ENCODE results near the gene SESTD1. TPM values are rescaled to one million over a fixed set of nuclear protein-coding genes. Genes with fewer than 3 reads are reported as not detected.
A peak's percentile ranks its signal among the peaks of the same experiment; 100 is the strongest.
"Not testable (repeated sequence)": the region's sequence is repeated elsewhere in the genome, so short reads cannot be mapped to it uniquely, and the experiment has no call there.

Gene SESTD1
- total RNA-seq, 1 donor from 2014 or later: 33.7 TPM

DNA sequence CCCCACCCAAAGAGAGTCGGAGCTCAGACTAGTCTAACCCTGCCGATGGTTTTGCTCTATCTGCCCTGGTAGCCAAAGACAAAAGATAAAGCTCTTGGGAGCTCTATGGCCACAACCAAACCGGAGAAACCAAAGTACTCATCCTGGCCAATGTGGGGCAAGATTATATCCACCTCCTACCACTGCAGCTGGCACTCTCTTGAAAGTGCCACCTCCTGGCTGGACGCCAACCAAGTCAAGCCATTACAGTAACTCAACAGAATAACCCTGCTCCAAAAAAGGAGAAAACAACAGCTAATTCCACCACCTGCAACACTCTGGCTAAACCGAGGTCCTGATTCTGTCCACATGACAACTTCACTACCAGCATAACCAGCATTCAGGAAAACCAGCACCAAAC, 57.6 kb downstream of the SESTD1 start:
- ATAC-seq (no peak), DNase-seq (no peak)
- intact Hi-C loops (cut with micrococcal nuclease): no loop called here

DNA sequence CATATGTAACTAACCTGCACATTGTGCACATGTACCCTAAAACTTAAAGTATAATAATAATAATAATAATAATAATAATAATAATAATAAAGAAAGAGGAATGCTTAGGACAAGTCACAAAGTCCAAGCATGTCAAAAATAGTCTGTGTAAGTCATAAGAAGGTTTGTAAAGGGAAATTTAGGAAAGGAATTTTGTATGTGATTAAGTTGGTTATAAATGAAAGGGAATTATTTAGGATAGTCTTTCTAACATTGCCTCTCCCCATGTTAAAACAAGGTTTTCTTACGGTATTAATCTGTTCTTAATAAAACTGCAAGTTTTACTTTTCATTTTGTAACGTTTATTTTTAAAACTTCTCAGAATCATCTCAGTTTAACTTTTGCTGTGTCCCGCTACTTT, 62.8 kb downstream of the SESTD1 start:
- DNase-seq: no peak
- no peak for ATAC-seq
- intact Hi-C loops (cut with micrococcal nuclease): no loop called here

GRCh38 chr2:179195926-179196590, 68.6 kb downstream of the SESTD1 start:
- ATAC-seq; intact Hi-C loops (cut with micrococcal nuclease); DNase-seq: not testable (repeated sequence)

DNA sequence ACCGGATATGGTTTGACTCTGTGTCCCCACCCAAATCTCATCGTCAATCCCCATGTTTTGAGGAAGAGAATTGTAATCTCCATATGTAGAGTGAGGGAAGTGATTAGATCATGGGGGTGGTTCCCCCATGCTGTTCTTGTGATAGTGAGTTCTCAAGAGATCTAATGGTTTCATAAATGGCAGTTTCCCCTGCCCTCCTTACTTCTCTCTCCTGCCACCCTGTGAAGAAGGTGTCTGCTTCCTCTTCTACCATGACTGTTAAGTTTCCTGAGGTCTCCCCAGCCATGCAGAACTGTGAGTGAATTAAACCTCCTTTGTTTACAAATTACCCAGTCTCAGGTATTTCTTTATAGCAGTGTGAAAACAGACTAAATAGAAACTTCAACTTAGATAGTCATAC, 69.5 kb downstream of the SESTD1 start:
- ATAC-seq (no peak), DNase-seq (no peak)
- intact Hi-C loops (cut with micrococcal nuclease): no loop called here

GRCh38 chr2:179193759-179194394, 70.8 kb downstream of the SESTD1 start:
- peak; percentile 21 for ATAC-seq
- intact Hi-C loops (cut with micrococcal nuclease): no loop called here
- no peak for DNase-seq

- intact Hi-C loops (cut with micrococcal nuclease): no loop called here
- ATAC-seq (no peak), DNase-seq (no peak)
Measured at GRCh38 chr2:179191110-179191509, 73.5 kb downstream of the SESTD1 start.

- ATAC-seq: no peak
- intact Hi-C loops (cut with micrococcal nuclease): no loop called here
- no peak for DNase-seq
Measured at GRCh38 chr2:179186126-179186525, 78.5 kb downstream of the SESTD1 start.

DNA sequence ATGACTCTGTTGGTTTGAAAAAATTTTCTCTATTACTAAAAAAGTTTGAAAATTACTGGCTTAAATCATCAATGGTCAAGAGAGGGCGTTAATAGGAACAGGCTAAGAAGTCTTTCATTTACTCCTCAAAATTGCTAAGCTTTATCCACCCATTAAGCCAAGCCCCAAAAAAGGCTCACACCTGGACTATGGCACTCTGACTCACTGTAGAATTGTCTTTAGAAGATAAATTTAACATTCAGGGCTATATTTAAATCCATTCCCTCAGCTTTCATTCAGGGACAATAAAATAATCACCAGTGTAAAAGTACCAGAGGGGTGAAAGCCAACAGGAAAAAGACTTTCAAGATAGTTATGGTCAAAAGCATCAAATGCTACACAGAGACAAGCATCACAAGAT, 80.0 kb downstream of the SESTD1 start:
- ATAC-seq (no peak), DNase-seq (no peak)
- intact Hi-C loops (cut with micrococcal nuclease): no loop called here

DNA sequence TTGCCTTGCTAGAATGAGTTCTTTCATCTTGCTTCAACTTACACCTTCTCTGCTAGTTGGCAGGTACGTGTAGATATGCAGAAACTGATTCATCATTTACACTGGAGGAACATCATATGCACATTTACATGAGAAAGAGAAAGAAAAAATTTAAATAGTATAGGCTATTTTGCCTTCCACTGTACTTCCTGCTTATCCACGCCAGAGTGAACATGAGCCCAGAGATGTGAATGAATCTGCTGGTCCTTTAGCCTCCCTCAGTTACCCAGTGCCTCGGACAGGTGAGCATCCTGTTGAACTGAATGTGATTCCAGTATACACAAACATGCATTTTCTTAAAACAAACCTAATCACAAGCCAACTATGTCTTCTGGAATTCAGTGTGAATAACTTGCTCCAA, 83.6 kb downstream of the SESTD1 start:
- intact Hi-C loops (cut with micrococcal nuclease): no loop called here
- no peak for DNase-seq

DNA sequence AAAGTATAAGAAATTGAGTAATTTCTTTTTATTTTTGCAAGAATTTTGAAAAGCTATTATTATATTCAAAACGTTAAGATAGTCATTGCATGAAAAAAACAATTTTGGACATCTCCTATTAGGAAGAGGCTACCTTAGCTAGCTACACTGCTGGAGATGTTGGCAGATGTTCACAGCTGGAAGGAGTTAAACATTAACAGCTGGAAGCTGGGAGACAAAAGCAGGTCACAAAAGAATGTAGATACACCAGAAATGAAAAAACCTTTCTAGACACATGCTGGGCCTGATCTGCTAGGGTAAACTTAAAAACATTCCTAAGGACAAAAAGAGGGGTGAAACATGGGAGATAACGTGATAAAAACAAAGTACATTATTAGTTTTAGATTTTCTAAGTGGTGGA, 84.4 kb downstream of the SESTD1 start:
- ATAC-seq: no peak
- no peak for DNase-seq
- intact Hi-C loops (cut with micrococcal nuclease): no loop called here

More for the DNA sequence above, 83.6 kb downstream of the SESTD1 start:
- ATAC-seq: no peak

DNA sequence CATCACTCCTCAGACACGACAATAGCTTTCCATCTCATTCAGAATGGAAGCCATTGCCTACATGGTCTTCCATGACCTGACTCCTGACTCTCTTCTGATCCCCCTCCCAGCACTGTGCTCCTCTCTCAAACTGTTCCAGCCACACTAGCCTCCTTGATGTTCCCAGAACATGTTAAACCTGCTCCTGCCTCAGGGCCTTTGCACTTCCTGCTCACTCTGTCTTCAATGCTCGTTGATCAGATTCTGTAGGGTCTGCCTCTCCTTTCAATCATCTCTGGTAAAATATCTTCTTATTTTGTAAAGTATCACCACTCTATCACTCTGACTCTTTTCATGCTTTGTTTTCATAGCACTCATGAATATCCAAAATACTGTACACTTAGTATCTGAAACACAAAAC, 84.9 kb downstream of the SESTD1 start:
- no peak for ATAC-seq
- no peak for DNase-seq
- intact Hi-C loops (cut with micrococcal nuclease): no loop called here

DNA sequence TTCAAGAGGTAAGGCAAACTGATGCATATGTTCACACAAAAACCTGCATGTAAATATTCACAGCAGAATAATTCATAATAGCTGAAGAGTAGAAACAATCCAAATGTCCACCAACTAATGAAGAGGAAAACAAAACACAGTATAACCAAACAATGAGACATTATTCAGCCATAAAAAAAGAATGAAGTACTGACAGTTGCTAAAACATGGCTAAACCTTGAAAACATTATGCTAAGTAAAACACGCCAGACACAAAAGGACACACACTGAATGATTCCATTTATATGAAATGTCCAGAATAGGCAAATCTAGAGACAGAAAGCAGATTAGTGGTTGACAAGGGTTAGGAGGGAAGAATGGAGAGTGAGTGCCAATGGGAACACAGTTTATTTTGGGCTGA, 86.9 kb downstream of the SESTD1 start:
- DNase-seq (no peak), ATAC-seq (no peak)
- intact Hi-C loops (cut with micrococcal nuclease): no loop called here

GRCh38 chr2:179174240-179174639, 90.4 kb downstream of the SESTD1 start:
- intact Hi-C loops (cut with micrococcal nuclease): no loop called here
- ATAC-seq (no peak), DNase-seq (no peak)

DNA sequence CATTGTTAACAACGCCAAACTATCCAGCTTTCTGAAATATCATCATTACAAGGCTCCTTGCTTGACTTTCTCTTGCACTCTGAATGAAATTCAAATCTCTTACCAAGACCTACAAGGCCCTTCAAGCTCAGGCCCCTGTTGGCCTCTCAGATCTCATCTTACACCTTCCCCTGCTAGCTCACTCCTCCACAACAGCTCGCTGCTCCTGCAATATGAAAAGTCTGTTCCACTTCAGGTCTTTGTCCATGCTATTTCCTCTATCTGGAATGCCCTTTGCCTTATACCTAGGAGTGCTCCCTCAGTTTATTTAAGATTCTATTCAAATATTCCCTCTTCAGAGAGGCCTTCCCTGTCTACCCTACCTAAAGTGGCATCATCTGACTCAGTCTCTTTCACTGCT, 91.7 kb downstream of the SESTD1 start:
- ATAC-seq (no peak), DNase-seq (no peak)
- intact Hi-C loops (cut with micrococcal nuclease): no loop called here

GRCh38 chr2:179171371-179171770, 93.3 kb downstream of the SESTD1 start:
- intact Hi-C loops (cut with micrococcal nuclease): no loop called here
- ATAC-seq: no peak

DNA sequence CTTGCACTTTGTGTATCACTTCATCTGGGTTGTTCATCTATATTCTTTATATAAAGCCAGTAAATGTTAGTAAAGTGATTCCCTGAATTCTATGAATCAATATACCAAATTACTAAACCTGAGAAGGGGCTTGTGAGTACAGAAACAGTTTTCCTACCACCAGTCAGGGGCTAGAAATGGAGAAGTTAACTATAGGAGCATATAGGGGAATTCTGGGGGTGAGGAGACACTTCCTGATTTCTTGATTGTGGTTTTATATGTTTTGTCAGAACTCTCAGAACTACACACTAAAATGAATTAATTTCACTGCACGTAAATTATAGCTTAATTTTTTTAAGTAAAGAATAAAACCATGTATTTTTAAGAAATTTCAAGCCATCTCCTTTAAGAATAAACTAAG, 93.7 kb downstream of the SESTD1 start:
- DNase-seq (no peak), ATAC-seq (no peak)
- intact Hi-C loops (cut with micrococcal nuclease): no loop called here

More at GRCh38 chr2:179171371-179171770, 93.3 kb downstream of the SESTD1 start:
- DNase-seq: no peak

- no peak for ATAC-seq
- DNase-seq: no peak
- intact Hi-C loops (cut with micrococcal nuclease): no loop called here
Measured at GRCh38 chr2:179165356-179166000, 99.2 kb downstream of the SESTD1 start.

DNA sequence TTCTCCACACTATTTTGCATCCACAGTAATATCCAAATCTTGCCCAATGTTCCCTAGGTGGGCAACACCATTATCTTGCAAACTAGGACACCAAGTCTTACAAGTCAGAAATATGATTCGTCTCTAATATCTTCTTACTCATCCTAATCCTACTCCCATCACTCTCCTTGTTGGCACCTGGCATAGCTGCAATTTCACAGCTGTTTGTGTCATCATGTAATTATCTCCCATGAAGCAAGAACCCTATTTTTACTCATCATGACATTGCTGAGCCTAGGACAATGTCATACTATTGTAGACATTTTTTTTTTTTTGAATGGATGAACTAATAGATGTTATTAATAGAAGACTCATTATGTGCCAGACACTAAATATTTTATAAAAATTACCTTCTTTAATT, 123.4 kb downstream of the SESTD1 start:
- no peak for DNase-seq
- intact Hi-C loops (cut with micrococcal nuclease): no loop called here

GRCh38 chr2:179140571-179140970, 124.1 kb downstream of the SESTD1 start:
- intact Hi-C loops (cut with micrococcal nuclease): no loop called here
- DNase-seq: no peak
- ATAC-seq: no peak

More for the DNA sequence above, 123.4 kb downstream of the SESTD1 start:
- peak; percentile 48 for ATAC-seq

GRCh38 chr2:179139506-179139905, 125.1 kb downstream of the SESTD1 start:
- ATAC-seq: no peak
- intact Hi-C loops (cut with micrococcal nuclease): no loop called here
- no peak for DNase-seq
